Measurements from ENCODE around the gene POU5F1.

DNA sequence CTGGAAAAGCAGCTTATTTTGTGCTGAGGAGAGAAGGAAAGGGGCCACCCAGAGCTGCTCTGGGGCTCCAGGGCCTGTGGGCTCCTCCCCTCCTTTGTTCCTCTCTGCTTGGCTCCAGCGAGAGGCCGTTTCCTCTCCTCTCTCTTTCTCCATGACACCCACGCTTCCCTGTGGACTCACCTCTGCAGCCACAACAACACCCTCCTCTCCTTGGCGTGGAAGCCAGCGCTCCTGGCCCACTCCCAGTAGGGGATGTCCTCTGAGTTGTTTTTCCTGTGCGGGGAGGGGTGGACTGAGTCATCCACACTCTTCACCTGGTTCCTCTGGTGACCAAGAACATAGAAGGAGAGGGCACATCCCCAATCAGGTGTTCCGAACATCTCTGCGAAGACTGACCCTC, 45.3 kb downstream of the POU5F1 start:
- TF ChIP-seq, protein P1, sequence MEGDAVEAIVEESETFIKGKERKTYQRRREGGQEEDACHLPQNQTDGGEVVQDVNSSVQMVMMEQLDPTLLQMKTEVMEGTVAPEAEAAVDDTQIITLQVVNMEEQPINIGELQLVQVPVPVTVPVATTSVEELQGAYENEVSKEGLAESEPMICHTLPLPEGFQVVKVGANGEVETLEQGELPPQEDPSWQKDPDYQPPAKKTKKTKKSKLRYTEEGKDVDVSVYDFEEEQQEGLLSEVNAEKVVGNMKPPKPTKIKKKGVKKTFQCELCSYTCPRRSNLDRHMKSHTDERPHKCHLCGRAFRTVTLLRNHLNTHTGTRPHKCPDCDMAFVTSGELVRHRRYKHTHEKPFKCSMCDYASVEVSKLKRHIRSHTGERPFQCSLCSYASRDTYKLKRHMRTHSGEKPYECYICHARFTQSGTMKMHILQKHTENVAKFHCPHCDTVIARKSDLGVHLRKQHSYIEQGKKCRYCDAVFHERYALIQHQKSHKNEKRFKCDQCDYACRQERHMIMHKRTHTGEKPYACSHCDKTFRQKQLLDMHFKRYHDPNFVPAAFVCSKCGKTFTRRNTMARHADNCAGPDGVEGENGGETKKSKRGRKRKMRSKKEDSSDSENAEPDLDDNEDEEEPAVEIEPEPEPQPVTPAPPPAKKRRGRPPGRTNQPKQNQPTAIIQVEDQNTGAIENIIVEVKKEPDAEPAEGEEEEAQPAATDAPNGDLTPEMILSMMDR (conservative IDR thresholded peaks at IDR 0.05; ENCODE audit: low read depth, low read length): no peak
- TF ChIP-seq EZH2 (IDR thresholded peaks at IDR 0.05; ENCODE audit: low read length, unreplicated experiment) (no peak), EZH2phosphoT487 (IDR thresholded peaks at IDR 0.05; ENCODE audit: borderline replicate concordance, low read length) (no peak)
